ENCODE results near the gene FAF1.

FAF1 gene

DNA sequence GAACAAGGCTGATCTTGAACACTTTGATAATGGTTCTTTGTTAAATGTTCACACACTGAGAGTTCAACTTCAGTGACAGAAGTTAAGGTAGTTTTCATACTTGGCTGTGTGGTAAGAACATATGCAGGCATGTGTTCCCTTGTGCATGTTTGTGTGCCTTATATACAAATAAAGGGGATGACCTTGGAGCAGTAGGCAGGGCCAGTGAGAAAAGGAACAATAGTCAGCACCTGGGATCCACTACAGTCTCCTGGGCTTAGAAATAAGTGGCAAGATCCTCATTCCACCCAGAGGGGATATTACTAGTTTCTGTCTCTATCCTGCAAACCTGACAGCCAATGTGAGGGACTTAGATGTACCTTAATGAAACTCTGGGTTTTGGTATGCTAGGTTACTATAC is 486.6 kb downstream of the FAF1 start:
- H3K27me3 ChIP-seq (ENCODE audit: low read depth, low read length): no peaks in the 10 kb centered on the region
- TF ChIP-seq, protein P1, sequence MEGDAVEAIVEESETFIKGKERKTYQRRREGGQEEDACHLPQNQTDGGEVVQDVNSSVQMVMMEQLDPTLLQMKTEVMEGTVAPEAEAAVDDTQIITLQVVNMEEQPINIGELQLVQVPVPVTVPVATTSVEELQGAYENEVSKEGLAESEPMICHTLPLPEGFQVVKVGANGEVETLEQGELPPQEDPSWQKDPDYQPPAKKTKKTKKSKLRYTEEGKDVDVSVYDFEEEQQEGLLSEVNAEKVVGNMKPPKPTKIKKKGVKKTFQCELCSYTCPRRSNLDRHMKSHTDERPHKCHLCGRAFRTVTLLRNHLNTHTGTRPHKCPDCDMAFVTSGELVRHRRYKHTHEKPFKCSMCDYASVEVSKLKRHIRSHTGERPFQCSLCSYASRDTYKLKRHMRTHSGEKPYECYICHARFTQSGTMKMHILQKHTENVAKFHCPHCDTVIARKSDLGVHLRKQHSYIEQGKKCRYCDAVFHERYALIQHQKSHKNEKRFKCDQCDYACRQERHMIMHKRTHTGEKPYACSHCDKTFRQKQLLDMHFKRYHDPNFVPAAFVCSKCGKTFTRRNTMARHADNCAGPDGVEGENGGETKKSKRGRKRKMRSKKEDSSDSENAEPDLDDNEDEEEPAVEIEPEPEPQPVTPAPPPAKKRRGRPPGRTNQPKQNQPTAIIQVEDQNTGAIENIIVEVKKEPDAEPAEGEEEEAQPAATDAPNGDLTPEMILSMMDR (IDR thresholded peaks at IDR 0.05; ENCODE audit: low read depth, low read length): no peak
- no peak for TF ChIP-seq EZH2phosphoT487 (IDR thresholded peaks at IDR 0.05; ENCODE audit: low read depth)
- no peak overlapping the region for H3K4me3 ChIP-seq (ENCODE audit: low read length)
- H3K4me1 ChIP-seq (ENCODE audit: low read length): no peaks in the 10 kb centered on the region
- H3K9ac ChIP-seq (ENCODE audit: low read length): no peak overlapping the region
- no peak overlapping the region for H2AFZ ChIP-seq (ENCODE audit: low read depth, low read length)
- H3K9me3 ChIP-seq (ENCODE audit: insufficient read depth, low read length): no peaks in the 10 kb centered on the region
- no peaks in the 10 kb centered on the region for H3K79me2 ChIP-seq (ENCODE audit: low read length)
- no peak overlapping the region for H3K4me2 ChIP-seq (ENCODE audit: low read length)
- no peaks in the 10 kb centered on the region for H3K36me3 ChIP-seq (replicated peaks; ENCODE audit: low read depth, low read length)
- H3K27ac ChIP-seq (ENCODE audit: low read length): no peak overlapping the region
- no peaks in the 10 kb centered on the region for H4K20me1 ChIP-seq (ENCODE audit: insufficient read depth, low read length)

DNA sequence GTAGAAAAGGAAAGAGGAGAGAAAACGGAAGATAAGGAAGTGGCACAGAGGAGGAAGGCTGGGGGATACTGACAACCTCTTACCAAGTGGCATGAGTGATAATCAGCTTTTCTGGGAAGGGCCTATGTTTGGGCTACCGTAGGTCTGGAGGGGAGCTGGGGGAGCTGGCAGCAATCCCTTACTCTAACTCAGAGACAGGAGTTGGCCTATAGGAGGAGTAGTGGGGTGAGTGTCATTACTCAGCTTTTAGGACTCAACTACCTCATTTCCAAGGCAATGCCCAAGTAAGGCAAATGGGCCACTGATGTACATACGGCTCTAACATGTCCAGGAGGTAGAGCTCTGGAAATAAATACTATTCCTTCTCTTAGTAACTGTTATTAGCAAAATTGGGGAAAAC is 488.1 kb downstream of the FAF1 start:
- TF ChIP-seq EZH2phosphoT487 (IDR thresholded peaks at IDR 0.05; ENCODE audit: low read depth): no peak
- TF ChIP-seq, protein P1 (IDR thresholded peaks at IDR 0.05; ENCODE audit: low read depth, low read length): no peak
- no peak overlapping the region for H3K4me3 ChIP-seq (ENCODE audit: low read length)
- H3K9ac ChIP-seq (ENCODE audit: low read length): no peak overlapping the region
- H3K9me3 ChIP-seq (ENCODE audit: insufficient read depth, low read length): no peaks in the 10 kb centered on the region
- H3K27ac ChIP-seq (ENCODE audit: low read length): no peak overlapping the region
- H3K79me2 ChIP-seq (ENCODE audit: low read length): no peaks in the 10 kb centered on the region
- no peaks in the 10 kb centered on the region for H3K4me1 ChIP-seq (ENCODE audit: low read length)
- H3K27me3 ChIP-seq (ENCODE audit: low read depth, low read length): no peaks in the 10 kb centered on the region
- H2AFZ ChIP-seq (ENCODE audit: low read depth, low read length): no peak overlapping the region
- no peak overlapping the region for H3K4me2 ChIP-seq (ENCODE audit: low read length)
- no peaks in the 10 kb centered on the region for H4K20me1 ChIP-seq (ENCODE audit: insufficient read depth, low read length)
- H3K36me3 ChIP-seq (replicated peaks; ENCODE audit: low read depth, low read length): no peaks in the 10 kb centered on the region

DNA sequence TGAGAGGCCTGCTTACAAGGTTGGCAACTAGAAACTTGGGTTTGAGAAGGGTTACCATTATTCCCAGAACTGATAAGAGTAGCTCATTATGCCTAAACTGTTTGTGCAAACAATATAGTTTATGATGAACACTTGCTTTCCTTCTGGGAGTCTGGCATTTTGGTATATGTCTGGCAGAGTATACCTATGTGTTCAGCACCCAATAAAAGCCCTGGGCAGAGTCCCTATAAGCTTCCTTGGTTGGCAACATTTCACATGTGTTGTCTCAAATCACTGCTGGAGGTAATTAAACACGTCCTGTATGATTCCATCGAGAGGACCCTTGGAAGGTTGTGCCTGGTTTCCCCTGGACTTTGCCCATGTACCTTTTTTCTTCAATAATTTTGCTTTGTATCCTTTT is 497.1 kb downstream of the FAF1 start:
- no peaks in the 10 kb centered on the region for H3K27me3 ChIP-seq (ENCODE audit: low read depth, low read length)
- H4K20me1 ChIP-seq (ENCODE audit: insufficient read depth, low read length): no peaks in the 10 kb centered on the region

DNA sequence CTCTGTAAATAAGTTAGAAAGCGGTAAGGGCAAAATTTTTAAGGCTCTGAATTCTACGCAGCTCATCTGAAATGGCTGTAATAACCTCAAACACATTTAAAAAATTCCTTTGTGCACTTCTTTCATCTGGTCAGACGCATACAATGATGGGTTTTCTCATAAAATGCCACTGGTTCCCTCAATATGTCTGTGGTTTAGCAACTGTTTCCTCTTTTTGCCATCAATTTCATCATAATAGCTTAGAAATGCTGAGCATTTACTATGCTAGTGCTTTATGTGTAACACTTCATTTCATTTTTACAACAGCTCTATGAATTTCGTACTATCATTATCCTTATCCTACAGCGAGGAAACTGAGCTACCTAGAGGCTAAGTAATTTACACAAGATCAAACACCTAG is 501.6 kb downstream of the FAF1 start:
- Histone ChIP-seq H3K4me1 (ENCODE audit: low read length) (peaks cover 8% of the 10 kb centered on the region), H3K4me2 (ENCODE audit: low read length) (no peak overlapping the region), H3K4me3 (ENCODE audit: low read length) (no peak overlapping the region), H3K27ac (ENCODE audit: low read length) (no peak overlapping the region), H3K9me3 (ENCODE audit: insufficient read depth, low read length) (no peaks in the 10 kb centered on the region), H4K20me1 (ENCODE audit: insufficient read depth, low read length) (no peaks in the 10 kb centered on the region), H3K9ac (ENCODE audit: low read length) (no peak overlapping the region), H3K36me3 (replicated peaks; ENCODE audit: low read depth, low read length) (no peaks in the 10 kb centered on the region), H3K27me3 (ENCODE audit: low read depth, low read length) (no peaks in the 10 kb centered on the region), H3K79me2 (ENCODE audit: low read length) (no peaks in the 10 kb centered on the region), H2AFZ (ENCODE audit: low read depth, low read length) (no peak overlapping the region)
- no peak for TF ChIP-seq EZH2phosphoT487 (IDR thresholded peaks at IDR 0.05; ENCODE audit: low read depth)
- TF ChIP-seq, protein P1 (IDR thresholded peaks at IDR 0.05; ENCODE audit: low read depth, low read length): no peak

More for the DNA sequence above, 497.1 kb downstream of the FAF1 start:
- Histone ChIP-seq H3K79me2 (ENCODE audit: low read length) (no peaks in the 10 kb centered on the region), H3K9me3 (ENCODE audit: insufficient read depth, low read length) (no peaks in the 10 kb centered on the region), H2AFZ (ENCODE audit: low read depth, low read length) (no peak overlapping the region), H3K27ac (ENCODE audit: low read length) (no peak overlapping the region), H3K4me1 (ENCODE audit: low read length) (no peaks in the 10 kb centered on the region), H3K4me2 (ENCODE audit: low read length) (no peak overlapping the region), H3K4me3 (ENCODE audit: low read length) (no peak overlapping the region), H3K9ac (ENCODE audit: low read length) (no peak overlapping the region), H3K36me3 (replicated peaks; ENCODE audit: low read depth, low read length) (no peaks in the 10 kb centered on the region)
- TF ChIP-seq EZH2phosphoT487 (IDR thresholded peaks at IDR 0.05; ENCODE audit: low read depth): no peak
- TF ChIP-seq, protein P1 (IDR thresholded peaks at IDR 0.05; ENCODE audit: low read depth, low read length): no peak

All from OCI-LY3 (cell line).